Epithelial cell of proximal tubule (primary cell): Measurements from ENCODE around the gene MMD. TPM values are rescaled to one million over a fixed set of nuclear protein-coding genes. Genes with fewer than 3 reads are reported as not detected.
"Not testable (repeated sequence)": the region's sequence is repeated elsewhere in the genome, so short reads cannot be mapped to it uniquely, and the experiment has no call there.

ENCODE experiments used
- DNase-seq: peaks from one replicate; pipeline ENCODE4 v3.0.0-alpha.2; 2011; ENCODE audit warnings: low read depth
- H3K4me3 ChIP-seq: 2 replicates; pipeline ENCODE4 v1.5.1; 2011; ENCODE audit warnings: low read depth, mild to moderate bottlenecking, low read length
- total RNA-seq: library from RNA; depleted of rRNA; stranded (reverse); fragments of >200 nt; gene quantifications from 2 replicates; pipeline ENCODE4 v1.2.3, GENCODE V29; 2015
- TF ChIP-seq, protein P1 (sequence below): conservative IDR thresholded peaks from 2 replicates; pipeline ENCODE4 v1.5.1; 2012; ENCODE audit warnings: low read depth, mild to moderate bottlenecking, low read length

The MMD gene
- total RNA-seq, 1 donor from 2014 or later, result 34.3 TPM

DNA sequence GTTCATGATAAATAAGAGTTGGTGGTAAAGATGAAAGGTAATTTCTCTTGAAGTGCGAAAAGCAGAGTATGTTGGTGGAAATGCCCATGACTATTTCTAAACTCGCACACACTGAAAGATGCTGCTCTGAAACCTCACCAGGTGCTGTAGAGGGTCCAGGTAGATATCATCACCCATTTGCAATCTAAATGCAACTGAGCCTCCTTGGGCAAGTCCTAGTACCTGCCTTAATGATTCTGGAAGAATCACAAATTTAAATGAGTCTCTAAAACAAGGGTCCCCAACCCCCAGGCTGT is 5.9 kb upstream of the MMD start:
- TF ChIP-seq, protein P1, sequence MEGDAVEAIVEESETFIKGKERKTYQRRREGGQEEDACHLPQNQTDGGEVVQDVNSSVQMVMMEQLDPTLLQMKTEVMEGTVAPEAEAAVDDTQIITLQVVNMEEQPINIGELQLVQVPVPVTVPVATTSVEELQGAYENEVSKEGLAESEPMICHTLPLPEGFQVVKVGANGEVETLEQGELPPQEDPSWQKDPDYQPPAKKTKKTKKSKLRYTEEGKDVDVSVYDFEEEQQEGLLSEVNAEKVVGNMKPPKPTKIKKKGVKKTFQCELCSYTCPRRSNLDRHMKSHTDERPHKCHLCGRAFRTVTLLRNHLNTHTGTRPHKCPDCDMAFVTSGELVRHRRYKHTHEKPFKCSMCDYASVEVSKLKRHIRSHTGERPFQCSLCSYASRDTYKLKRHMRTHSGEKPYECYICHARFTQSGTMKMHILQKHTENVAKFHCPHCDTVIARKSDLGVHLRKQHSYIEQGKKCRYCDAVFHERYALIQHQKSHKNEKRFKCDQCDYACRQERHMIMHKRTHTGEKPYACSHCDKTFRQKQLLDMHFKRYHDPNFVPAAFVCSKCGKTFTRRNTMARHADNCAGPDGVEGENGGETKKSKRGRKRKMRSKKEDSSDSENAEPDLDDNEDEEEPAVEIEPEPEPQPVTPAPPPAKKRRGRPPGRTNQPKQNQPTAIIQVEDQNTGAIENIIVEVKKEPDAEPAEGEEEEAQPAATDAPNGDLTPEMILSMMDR, result no peak

DNA sequence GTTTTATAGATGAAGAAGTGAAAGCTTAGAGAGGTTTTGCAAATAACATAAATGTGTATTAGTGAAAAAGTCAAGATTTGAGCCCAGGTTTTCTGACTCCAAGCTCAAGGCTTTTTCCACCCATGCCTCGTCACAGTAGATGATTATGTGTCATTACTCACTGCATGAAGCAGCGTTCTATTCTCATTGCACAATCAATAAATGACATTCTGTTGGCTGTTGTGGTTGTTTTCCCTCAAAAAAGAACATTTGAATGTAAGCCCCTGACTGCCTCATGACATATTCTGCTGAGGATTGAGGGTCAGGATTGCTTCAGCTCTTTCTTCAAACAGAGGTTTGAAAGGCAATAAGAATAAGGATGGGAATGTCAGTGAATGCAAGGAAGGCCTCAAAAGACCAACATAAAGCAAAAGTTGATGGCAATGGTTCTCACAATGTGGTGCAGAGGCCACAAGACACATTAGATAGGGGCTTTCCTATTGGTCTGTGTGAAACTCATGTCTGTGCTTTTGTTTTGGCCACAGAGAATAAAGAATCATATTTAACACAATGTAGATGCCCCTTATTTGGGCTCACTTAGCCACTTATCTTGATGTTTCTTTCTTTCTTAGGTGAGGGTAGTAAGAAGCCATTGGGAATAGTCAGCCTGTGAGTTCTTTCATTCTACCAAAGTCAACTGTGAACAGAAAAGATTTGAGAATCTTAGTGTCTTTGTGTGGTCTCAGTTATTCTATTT is 5.4 kb upstream of the MMD start:
- TF ChIP-seq, protein P1, result no peak
- peak; percentile 85 for DNase-seq
- H3K4me3 ChIP-seq, result no peak overlapping the region

More for the DNA sequence above, 5.9 kb upstream of the MMD start:
- no peak for DNase-seq
- no peak overlapping the region for H3K4me3 ChIP-seq

DNA sequence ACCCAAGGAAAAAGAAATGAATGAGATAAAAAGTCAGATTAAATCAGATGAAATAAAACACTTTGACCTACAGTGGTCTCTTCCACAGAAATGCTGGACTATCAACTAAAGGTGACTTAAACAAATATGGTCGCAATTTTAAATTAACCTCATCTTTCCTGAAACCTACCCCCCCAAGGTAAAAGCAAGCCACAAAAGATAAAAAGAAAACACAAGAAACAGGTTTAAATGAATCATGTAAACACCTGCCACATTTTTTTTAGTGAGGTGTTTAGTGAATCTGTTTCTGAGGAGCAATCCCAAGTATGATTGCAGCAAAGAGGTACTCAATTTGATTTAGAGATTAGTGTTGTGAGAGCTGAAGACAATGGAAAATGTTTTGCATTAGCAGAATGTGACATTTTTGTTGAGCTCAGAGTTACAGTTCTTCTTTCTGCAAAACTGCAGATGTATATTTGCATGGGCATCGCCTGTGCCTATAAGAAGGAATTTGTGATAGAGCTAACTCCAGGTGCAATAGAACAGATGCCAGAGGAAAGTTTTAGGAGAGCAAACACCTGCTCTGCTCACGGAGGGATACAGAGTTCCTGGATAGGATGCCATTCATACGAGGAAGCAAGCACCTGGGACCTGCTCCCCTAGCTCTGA is 3.4 kb upstream of the MMD start:
- H3K4me3 ChIP-seq, result no peak overlapping the region
- DNase-seq, result no peak
- TF ChIP-seq, protein P1, result no peak

DNA sequence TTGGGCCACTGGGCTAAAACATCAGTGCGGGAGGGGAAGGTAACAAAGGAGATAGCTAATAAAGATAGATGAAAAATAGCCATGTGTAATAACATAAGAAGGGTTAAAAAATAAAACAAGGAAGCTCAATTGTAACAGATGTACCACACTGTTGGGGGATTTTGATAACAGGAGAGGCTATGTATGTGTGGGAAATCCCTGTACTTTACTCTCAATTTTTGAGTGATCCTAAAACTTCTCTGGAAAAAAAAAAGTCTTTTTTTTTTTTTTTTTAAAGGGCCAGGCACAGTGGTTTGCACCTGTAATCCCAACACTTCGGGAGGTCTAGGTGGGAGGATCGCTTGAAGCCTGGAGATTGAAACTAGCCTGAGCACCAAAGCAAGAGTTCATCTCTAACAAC is 1.9 kb upstream of the MMD start:
- DNase-seq, result no peak
- H3K4me3 ChIP-seq, result no peak overlapping the region
- TF ChIP-seq, protein P1, result no peak

DNA sequence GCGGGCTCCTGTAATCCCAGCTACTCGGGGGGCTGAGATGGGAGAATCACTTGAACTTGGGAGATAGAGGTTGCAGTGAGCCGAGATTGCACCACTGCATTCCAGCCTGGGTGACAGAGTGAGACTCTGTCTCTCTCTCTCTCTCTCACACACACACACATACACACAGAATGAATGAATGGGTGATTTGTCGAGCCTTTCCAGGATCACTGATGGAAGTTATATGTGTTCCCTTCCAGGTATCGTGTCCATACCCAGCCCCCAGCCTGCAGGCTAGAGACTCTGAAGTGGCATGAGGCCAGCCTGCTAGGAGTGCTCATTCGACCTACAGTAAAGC is 1.2 kb upstream of the MMD start:
- not testable (repeated sequence) for H3K4me3 ChIP-seq, DNase-seq

DNA sequence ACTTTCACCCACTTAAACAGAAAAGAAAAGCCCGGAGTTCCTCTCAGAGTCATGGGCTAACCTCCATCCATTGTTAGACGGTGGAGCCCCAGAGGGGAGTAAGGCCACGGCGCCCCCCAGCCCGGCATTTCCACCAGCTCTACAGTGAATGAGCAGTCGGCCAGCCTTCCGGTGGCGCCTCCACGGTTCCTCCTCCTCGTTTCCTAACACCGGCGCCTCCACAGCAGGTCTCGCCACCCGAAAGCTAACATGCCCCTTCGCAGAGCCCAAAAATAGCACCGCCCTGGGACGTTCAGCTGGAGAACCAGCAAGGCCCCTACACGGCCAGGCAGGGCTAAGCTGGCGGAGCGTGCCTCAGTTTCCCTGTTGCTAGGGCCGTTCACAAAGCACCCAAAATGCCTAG is 858 bp downstream of the MMD start:
- TF ChIP-seq, protein P1, result peak; percentile 9
- H3K4me3 ChIP-seq, result peak overlapping the region; percentile 95
- no peak for DNase-seq

DNA sequence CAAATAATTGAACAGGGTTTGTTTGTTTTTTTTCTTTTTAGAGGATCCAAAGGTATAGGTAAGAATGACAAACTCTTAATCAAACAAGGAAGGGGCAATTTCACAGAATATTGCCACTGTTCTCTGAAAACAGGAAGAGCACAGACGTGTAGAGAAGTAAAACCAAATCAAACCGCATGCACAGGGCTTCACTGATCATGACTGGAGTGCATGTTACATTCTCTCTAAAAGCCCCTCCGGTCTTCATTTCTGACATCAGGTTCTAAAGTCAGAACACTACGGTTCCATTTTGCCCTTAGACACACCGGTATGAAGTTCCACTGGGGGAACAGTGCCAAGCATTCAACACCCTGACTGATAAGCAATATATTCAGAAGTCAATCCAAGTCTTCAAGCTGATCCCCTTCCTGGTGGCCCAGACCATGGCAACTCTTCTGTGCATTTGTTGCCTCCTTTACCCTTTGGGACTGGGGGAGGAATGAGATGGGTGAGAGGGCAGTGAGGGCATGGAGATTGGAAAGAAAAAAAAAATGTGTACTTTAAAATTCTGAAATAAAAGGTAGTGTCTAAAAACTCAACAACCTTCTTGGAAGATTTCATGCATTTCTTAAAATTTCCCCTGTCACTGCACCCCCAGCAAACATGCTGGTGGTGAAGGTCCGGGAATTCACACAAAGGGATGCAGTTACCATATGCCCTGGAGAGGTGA is 1.4 kb downstream of the MMD start:
- peak overlapping the region; percentile 95 for H3K4me3 ChIP-seq
- TF ChIP-seq, protein P1, result no peak
- DNase-seq, result no peak
